GM18909 (cell line): Measurements from ENCODE around the gene ZNF740.
"Not testable (repeated sequence)": the region's sequence is repeated elsewhere in the genome, so short reads cannot be mapped to it uniquely, and the experiment has no call there.

Experiments
- ATAC-seq: cut with Tn5 transposase; IDR thresholded peaks from one replicate; pipeline ENCODE4 v1.9.1; 2021; ENCODE audit warnings: mild to moderate bottlenecking; ENCODE audit not compliant: unreplicated experiment, poor library complexity

ZNF740 gene

GRCh38 chr12:53193040-53193439 lies 12.5 kb downstream of the ZNF740 start:
- no peak for ATAC-seq

- ATAC-seq, result no peak
Measured at GRCh38 chr12:53193985-53194716, 13.6 kb downstream of the ZNF740 start.

- no peak for ATAC-seq
Measured at GRCh38 chr12:53194973-53195372, 14.5 kb downstream of the ZNF740 start.

GRCh38 chr12:53195516-53196420 lies 15.2 kb downstream of the ZNF740 start:
- no peak for ATAC-seq

GRCh38 chr12:53196486-53196885 lies 16.0 kb downstream of the ZNF740 start:
- ATAC-seq, result no peak

- ATAC-seq, result no peak
Measured at GRCh38 chr12:53197011-53197640, 16.6 kb downstream of the ZNF740 start.

- ATAC-seq, result no peak
Measured at GRCh38 chr12:53198486-53199110, 18.1 kb downstream of the ZNF740 start.

- ATAC-seq, result no peak
Measured at GRCh38 chr12:53199700-53200099, 19.2 kb downstream of the ZNF740 start.

- no peak for ATAC-seq
Measured at GRCh38 chr12:53200107-53200457, 19.6 kb downstream of the ZNF740 start.

- peak; percentile 63 for ATAC-seq
Measured at GRCh38 chr12:53200458-53201176, 20.1 kb downstream of the ZNF740 start.

GRCh38 chr12:53201177-53201541 lies 20.6 kb downstream of the ZNF740 start:
- no peak for ATAC-seq

GRCh38 chr12:53201639-53202038 lies 21.1 kb downstream of the ZNF740 start:
- ATAC-seq, result no peak

- ATAC-seq, result not testable (repeated sequence)
Measured at GRCh38 chr12:53202316-53202715, 21.8 kb downstream of the ZNF740 start.

GRCh38 chr12:53204351-53204750 lies 23.8 kb downstream of the ZNF740 start:
- no peak for ATAC-seq

- ATAC-seq, result peak; percentile 68
Measured at GRCh38 chr12:53205747-53206419, 25.4 kb downstream of the ZNF740 start.

GRCh38 chr12:53207042-53207441 lies 26.5 kb downstream of the ZNF740 start, which contains the start of gene ITGB7:
Gene ITGB7, minus strand, starts transcription at chr12:53207251. Its CDS starts 6,808 bp downstream, at chr12:53200443.
- peak; percentile 51 for ATAC-seq

GRCh38 chr12:53208435-53208834 lies 27.9 kb downstream of the ZNF740 start:
- no peak for ATAC-seq

GRCh38 chr12:53208877-53209463 lies 28.4 kb downstream of the ZNF740 start:
- ATAC-seq, result peak; percentile 34

- ATAC-seq, result no peak
Measured at GRCh38 chr12:53210843-53211242, 30.3 kb downstream of the ZNF740 start.
